ENCODE results near the gene C10orf71.
A peak's percentile ranks its signal among the peaks of the same experiment; 100 is the strongest.

C10orf71 gene

DNA sequence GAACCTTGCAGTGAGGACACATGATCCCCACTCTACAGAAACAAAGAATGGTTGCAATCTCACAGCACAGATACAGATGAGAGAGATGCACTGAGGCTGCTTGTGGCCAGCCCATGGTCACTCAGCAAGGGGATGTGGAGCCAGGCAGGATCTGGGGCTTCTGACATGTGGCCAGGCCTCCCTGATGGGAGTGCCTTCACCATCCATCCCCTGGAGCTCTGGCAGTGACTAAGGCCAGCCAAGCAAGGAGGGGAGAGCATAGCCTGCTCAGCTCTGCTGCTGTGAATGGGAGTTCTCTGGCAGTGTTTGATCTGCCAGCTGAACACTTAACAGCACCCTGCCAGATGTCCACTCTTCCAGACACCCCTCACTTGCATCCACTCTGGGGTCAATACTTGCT is 19.8 kb downstream of the C10orf71 start:
- DNase-seq, result no peak

DNA sequence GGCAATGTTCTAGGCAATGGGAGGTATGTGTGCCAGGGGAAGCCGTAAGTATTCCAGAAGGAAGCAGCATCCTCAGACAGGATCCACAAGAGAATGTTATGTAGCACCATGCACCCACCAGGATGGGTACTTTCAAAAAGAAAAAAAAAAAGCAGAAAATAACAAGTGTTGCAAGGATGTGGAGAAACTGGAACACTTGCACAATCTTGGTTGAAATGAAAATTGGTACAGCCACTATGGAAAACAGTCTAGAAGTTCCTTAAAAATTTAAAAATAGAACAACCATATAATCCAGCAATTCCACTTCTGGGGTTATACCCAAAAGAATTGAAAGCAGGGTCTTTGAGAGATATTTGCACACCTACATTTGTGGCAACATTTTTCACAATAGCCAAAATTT is 20.2 kb downstream of the C10orf71 start:
- DNase-seq, result no peak

DNA sequence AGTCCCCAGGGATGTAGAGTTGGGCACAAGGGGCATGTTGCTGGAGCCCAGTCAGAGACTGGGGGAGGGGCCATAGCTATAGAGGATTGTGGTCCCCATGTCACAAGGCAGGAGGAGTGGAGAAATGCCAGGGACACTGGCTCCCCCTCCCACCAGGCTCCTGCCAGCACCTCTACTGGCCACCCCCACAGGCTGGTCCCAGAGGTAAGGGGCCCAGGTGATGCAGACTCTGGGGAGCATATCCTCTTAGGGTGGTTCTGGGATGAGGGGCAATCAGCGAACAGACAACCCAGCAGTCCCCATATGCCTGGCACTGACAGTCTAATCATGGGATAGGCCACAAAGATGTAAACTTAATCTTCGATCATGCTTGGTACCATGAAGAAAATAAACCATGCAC is 21.2 kb downstream of the C10orf71 start:
- no peak for DNase-seq

DNA sequence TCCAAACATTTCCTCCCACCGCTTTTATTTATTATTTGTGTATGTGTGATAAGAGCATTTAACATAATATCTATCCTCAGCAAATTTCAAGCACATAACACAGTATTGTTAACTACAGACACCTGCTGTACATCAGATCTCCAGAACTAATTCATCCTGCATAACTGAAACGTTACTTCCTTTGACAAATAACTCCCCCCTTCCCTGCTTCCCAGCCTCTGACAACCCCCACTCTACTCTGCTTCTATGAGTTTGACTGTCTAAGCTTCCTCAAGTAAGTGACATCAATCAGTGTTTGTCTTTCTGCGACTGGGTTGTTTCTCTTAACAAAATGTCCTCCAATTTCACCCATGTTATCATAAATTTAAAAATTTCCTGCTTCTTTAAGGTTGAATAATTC is 22.1 kb downstream of the C10orf71 start:
- no peak for DNase-seq

DNA sequence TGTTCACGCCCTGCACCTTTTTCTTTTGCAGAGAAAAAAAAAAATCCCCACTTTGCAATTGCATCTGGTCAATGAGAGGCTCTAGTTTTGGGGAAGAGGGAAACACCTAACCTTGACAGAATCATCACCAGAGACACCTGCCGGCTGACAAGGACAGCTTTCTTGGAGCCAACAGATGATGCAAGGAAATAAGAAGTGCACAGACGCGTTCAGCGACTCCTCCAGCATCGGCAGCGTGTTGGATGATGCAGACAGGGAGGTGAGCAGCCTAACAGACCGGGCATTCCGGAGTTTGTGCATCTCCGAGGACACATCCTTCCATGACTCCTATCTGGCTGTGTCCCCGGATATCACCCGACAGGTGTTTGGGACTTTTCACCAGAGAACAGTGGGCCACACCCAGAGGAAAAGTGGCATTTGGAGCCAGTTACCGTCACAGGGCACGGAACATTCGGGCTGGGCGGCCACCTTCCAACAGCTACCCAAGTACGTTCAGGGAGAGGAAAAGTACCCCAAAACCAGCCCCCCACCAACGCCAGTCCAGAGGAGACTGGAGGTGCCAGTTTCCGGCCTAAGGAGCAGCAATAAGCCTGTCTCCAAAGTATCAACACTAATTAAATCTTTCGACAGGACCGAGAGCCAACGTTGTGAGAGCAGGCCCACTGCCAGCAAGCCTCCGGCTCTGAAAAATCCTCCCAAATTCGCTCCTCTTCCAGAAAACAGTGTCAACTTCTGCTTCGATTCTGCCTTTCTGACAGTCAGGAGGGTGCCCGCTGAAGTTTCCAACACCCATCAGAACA is 23.6 kb downstream of the C10orf71 start:
- no peak for DNase-seq

DNA sequence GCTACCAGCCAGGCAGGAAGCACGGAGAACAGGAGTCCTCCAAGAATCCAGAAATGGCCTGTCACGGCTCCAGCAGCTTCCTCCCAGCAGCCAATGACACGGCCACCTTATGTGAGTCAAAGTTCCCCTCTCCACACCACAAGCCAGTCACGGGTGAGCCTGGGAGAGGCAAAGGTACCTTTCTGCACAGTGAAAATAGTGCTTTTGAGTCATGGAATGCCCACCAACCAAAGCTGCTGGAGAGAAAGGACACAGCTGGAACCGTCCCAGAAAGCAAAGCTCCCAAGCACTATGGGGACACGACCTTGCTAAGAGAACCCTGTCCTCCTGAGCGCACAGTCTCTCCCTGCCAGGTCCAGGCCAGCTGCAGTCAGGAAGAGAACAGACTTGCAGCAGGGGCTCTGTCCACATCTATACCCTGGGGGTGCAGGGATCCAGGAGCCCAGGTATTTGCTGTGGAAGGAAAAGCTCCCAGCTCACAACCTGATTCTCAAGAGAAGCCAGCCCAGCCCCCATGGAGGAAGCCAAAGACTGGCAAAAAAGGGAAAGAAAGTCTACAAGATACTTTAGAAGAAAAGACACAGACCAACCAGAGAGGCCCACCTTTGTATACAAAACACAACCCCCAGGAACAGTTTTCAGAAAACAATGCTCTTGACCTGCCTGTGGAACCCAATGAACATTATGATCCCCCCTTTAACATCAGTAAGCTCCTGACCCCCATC is 24.4 kb downstream of the C10orf71 start:
- DNase-seq, result no peak

DNA sequence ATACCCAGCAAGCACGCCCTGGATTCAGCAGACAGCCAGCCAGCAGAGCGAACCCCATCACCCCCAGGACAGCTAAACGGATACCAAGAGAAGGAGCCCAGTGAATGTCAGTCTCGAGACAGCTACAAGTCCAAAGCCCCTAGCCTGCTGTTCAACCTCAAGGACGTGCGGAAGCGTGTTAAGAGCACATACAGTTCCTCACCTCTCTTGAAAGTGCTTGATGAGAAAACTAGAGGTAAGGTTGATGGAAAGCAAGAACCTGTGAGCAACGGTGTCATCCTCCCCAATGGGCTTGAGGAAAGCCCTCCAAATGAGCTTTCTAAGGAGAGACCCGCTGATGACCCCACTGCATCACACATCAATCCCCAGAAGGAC is 24.9 kb downstream of the C10orf71 start:
- no peak for DNase-seq

DNA sequence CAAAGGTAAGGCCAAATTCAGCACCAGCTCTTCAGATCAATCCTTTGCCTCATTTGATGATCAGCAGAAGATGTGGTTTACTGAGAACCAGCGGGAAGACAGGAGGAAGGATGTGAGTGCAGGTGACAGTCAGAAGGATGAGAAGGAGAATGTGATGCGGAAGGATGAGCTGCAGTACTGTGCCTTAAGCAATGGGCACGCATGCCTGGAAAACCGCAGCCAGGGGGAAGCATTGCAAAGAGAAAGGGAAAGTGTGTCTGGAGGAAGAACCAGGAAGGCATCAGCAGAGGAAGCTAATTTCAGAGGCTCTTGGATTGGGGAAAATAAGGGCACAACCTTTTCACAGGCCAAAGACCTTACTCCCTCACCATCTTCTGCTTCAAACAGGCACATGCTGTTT is 25.7 kb downstream of the C10orf71 start:
- DNase-seq, result peak; percentile 5

DNA sequence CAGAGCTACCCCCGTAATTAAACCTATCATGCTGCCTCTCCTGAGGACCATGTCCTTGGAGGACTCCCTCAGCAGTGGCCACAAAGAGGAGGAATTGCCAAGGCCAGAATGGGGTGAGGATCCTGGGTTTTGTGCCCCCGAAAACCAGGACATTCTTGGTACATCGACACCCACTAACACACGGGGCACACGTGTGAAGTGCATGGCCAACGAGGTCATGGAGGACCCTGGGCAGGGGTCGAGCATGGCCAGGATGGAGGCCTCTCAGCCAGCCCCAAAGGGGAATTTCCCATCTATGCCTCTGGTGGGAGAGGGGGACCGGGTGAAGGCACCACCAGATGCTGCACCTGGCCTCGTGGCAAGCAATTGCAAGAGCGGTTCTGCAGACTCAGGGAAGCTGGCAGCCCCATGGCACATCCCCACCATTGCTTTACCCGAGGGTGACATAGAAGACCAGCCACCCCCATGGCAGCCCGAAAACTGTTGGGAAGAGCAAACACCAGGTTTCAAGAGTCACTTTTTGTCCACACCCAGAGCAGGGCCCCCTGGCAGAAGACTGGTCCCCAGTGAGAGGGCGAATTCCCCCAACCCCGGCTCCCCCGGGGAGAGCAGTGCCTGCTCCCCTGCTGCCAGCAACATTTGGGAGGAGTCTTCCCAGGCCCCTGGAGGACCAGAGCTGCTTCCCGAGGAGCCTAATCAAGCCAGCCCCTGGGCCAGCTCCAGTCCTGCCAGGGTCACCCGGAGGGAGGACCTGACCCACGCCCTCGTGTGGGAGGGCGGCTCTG is 26.4 kb downstream of the C10orf71 start:
- no peak for DNase-seq

DNA sequence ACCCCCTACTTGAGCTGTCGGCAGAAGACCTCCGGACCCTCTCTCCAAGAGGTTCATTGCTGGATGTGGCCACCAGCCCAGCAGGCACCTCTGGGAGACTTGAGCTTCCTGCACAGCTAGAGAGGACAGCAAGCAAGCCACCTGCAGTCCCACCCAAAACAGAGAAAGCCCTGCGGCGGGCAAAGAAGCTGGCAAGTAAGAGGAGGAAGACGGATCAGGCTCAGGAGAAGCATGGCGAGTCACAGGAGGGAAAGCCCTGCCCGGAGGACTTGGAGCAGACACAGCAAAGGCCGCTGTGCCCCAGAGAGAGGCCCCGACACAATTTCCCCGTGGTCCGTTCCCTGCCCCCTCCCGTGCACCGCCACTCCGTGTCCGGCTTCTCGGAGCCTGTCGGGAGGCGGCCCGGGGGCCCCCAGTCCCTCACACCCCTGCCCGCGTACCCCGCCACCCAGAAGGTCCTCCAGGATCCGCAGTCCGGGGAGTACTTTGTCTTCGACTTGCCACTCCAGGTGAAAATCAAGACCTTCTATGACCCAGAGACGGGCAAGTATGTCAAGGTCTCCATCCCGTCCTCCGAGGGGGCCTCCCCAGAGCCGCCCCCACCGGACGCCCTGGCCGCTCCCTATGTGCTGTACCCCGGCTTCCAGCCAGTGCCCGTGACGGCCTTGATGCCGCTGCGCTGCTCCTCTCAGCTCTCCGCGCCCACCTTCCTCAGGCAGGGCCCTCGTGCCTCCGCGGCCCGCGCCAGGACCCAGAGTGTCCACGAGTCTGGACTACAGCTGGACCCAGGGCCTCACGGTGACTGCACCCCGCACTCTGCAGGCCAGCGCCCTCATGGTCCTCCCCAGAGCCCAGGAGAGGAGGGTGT is 27.2 kb downstream of the C10orf71 start:
- DNase-seq, result no peak

DNA sequence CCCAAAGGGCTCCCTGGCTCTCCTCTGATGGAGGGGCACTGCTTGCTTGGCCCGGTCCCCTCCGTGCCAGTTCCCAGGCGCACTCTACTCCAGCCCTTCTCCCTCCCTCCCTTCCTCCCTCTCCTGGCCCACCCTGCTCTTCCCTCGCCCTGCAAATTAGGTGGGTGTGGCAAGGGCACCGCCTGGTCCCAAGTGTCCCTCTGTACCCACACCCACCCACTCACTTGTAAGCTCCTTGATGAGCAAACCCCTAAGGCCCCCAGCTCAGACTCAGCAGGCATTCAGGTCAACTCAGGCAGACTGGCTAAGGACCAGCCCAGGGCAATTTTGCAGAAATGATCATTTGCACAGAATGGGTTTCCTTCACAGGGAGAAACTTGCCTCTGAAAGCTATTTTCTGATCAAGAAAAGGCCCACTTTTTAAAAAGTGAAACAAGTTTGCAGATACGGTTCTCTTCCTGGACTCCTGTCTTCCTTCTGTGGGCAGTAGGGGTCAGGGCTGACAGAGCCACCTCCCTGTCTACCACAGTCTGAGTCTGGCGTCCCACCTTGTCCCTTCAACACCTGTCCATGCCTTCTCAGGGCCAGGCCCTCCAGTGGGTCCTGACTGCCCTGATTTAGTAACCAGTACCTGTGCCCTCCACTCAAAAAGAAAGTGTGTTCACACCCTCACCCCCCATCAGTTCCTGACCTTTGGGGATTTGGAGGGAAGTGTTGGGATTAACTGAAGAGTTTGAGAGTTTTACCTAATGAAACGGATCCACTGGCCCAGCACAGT is 28.3 kb downstream of the C10orf71 start:
- no peak for DNase-seq

DNA sequence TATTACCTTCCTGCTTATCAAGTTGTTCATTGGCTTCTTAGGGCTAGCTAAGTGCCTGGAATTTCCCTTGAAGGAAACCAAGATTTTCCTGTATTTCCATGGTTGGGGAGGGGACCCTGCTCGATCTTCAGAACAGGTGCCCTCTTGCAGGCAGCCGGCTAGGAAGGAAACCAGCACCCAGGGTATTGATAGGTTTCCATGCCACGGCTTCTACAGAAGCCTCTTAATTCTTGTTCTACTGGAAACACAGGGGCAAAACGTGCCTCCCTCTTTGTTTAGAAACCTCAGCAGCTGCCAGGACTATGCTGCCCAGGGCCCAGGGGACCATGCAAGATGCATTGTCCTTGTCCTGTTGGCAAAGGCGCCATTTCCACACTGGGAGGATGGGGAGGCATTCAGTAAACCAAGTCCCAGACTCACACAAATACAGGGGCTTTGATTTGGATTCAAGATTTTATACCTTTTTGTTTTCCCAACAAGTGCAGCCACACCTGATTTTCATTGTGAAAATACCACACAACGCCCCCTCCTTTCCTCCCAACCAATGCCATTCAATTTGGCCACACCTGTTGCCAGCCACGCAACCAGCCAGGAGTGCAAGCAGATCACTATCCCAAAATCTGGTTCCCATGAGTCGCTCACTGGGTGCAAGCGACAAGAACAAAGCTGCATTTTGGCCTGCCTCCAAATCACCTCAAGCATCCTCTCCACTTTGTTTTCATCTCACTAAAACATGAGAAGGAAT is 29.6 kb downstream of the C10orf71 start:
- no peak for DNase-seq

DNA sequence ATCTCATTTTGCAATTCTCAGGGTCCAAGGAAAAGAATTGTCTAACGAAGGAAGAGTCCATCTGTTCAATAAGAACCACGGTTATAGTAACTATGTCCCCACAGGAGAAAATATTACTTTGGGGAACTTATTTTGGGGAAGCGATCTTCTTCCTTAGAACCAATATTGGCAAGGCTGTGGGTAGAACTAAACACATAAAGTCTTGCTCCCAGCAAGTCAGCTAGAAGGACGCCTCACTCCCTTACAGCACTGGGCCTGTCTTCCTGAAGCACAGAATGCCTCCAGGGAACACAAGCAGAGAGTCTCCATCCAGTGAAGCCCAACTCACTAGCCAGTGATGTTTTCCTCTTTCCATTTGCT is 30.2 kb downstream of the C10orf71 start:
- DNase-seq, result no peak

DNA sequence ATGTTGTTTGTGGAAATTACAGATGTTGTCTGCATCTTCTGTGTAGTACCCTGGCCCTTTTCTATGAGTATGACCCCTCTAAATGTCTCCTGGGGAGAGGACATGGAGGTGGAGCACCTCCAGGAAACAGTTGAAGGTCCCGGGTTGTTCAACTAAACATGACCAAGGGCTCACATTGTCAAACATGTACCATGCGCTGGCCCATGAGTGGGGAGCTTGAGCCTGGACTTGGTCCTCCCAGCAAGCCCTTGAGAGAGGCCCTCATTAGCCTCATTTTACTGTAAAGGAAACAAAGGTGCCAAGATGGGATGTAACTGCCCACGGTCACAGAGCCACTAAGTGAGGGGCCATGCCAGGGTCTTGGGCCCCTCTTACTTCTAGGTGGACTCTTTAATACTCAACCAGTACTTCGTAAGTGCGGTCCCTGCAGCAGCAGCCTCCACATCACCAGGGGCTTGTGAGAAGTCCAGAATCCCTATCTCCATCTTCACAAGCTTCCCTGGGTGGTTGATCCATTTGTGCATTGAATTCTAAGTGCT is 31.2 kb downstream of the C10orf71 start:
- DNase-seq, result no peak

DNA sequence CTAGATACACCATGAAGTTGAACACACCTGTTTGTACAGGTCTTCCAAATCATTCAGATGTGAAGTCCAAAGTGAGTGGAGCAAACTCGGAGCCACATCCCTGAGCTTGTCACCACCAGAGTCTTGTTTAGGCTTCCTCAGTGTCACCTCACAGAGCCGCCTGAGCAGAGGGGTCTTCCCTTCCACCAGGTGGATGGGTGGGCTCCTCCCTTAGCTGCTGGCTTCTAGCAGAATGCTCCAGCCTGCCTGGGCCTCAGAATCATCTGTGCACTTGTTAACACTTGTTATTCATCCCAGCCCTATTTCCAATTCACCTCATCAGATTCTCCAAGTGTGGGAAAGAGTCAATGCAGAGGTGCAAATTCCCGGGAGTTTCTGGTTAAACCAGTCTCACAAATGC is 32.5 kb downstream of the C10orf71 start:
- DNase-seq, result no peak

DNA sequence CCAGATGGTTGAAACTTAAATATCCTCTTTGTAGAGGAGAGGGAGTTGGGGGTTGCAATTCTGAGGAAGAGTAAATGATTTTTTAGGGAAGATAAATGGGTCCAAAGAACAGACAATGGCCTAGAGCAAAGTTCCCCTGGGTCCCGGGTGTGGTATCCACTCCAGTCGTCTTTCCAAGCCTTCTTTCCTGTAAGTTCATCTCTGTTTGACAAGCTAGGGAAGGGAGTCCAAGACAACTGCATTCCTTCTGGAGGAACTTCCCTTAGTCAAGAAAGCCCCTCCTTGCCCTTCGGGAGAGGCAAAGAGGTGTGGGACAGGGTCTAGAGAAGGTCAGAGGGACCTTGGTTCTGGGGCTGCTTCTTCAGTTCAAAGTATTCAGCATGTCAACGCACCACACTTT is 33.4 kb downstream of the C10orf71 start:
- no peak for DNase-seq

DNA sequence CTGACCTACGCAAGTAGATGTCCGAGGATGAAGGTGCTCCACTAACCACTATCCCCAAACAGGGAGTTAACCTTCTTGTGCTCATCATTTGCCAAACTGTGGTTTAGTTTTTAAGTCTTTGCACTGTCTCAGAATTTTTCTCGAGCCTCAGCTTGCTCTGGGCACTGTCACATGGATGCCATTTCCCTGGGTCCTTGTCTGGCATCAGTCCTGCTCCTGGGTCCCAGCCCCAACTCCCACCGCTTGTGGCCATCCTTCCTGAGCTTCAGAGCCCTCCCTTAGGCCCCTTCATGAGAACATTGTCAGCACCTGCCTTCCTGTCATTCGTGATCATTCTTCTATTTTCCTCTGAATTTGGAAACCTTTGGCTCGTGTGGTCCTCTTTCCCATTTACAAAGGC is 33.8 kb downstream of the C10orf71 start:
- no peak for DNase-seq

DNA sequence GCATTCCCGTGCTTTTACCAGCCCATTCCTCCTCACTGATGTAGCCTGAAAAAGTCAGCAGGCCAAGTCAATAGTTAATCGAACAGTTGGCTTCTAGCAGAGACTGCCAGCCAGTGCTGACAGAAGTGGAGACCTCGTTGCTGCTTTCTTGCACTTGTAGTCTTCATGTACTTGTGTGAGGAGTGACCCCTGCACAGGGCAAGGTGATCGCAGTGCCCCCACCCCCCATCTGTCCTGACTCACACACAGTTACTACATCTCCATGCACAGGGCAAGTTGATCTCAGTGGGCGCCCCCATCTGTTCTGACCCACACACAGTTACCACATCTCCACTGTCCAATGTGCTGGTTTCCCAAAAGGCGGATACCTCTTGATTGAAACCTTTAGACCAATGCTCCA is 34.2 kb downstream of the C10orf71 start:
- no peak for DNase-seq

DNA sequence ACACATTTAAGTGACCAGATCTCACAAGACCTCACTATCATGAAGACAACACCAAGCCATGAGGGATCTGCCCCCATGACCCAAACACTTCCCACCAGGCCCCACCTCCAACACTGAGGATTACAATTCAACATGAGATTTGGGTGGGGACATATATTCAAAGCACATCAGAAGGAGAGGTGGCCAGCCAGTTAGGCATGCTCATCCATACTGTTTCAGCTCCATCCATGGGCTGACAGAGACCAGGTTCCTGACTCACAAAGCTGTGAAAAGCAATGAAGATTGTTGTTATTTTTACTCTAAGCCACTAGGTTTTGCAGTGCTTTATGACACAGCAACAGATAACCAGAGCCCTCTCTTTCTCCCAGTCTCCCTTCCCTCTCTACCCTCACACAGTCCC is 36.0 kb downstream of the C10orf71 start:
- no peak for DNase-seq

DNA sequence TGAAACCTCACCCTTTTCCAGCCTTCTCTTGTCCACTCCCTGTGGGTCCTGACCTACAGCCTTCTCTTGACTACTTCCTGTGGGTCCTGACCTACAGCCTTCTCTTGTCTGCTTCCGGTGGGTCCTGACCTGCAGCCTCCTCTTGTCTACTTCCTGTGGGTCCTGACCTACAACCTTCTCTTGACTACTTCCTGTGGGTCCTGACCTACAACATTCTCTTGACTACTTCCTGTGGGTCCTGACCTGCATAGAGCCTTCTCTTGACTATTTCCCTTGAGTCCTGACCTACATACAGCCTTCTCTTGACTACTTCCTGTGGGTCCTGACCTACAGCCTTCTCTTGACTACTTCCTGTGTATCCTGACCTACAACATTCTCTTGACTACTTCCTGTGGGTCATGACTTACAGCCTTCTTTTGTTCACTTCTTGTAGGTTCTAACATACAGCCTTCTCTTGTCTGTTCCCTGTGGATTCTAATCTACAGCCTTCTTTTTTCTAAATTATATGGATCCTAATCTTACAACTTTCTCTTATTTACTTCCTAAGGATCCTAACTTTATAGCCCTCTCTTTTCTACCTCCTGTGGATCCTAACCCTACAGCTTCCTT is 36.5 kb downstream of the C10orf71 start:
- DNase-seq, result no peak

DNA sequence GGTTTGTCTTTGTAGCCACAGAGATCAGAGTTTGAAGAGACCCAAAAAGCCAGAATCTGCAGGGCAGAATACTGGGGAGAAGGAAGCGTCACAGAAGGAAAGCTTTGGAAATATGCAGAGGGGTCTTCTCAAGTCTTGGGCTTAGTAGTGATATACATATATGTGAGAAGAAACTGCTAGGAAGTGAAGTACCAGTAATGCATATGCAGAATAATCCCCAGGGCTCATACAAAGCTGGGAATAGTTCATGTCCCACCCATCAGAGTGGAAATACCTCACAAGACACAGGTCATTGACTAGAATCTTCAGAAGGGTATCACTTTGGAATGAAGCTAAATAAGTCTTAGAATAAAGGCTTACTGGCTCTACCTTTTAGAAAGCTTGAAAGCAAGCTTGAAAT is 39.6 kb downstream of the C10orf71 start:
- DNase-seq, result no peak
